Breast epithelium (tissue), 4 donors: ENCODE data around the gene SNRNP25. TPM values are rescaled to one million over a fixed set of nuclear protein-coding genes. Genes with fewer than 3 reads are reported as not detected.

Experiments used
- DNase-seq, 2 donors: peaks; one replicate each; pipeline ENCODE4 v3.0.0-alpha.2; 2019; ENCODE audit warnings: low spot score in 2 of 2
- H3K27ac ChIP-seq, 2 donors: fragments of 200-600 bp; sonication (generic) in 1 of 2; one replicate each; pipeline ENCODE4 v1.5.1; 2016 to 2019; ENCODE audit warnings: mild to moderate bottlenecking in 1 of 2
- H3K27me3 ChIP-seq, 2 donors: fragments of 200-600 bp; sonication (generic) in 1 of 2; one replicate each; pipeline versions ENCODE4 v1.5.1 to v1.6.0; 2017 to 2019; ENCODE audit warnings: control low read depth in 1 of 2, mild to moderate bottlenecking in 1 of 2
- H3K36me3 ChIP-seq: fragments of 200-600 bp; one replicate; pipeline ENCODE4 v1.5.1; 2019
- H3K4me1 ChIP-seq, 2 donors: fragments of 200-600 bp; sonication (generic); one replicate each; pipeline ENCODE4 v1.5.1; 2016 to 2019; ENCODE audit warnings: control low read depth in 1 of 2
- H3K4me3 ChIP-seq, 3 donors: fragments of 200-600 bp; sonication (generic); 1 replicate in 2 of 3; 2 replicates in 1 of 3; pipeline ENCODE4 v1.5.1; 2016 to 2019; ENCODE audit warnings: mild to moderate bottlenecking in 3 of 3, moderate library complexity in 2 of 3
- H3K9me3 ChIP-seq, 2 donors: fragments of 200-600 bp; sonication (generic) in 1 of 2; one replicate each; pipeline ENCODE4 v1.5.1; 2016 to 2019; ENCODE audit warnings: control low read depth in 1 of 2
- POLR2A ChIP-seq: fragments of 450-650 bp; IDR thresholded peaks from one replicate; pipeline ENCODE4 v1.6.1; 2016; ENCODE audit warnings: antibody characterized with exemption, mild to moderate bottlenecking, moderate library complexity
- POLR2AphosphoS5 ChIP-seq, 3 donors: sonication (generic); formaldehyde crosslinking; IDR thresholded peaks; one replicate each; pipeline ENCODE4 v1.6.1; 2017; ENCODE audit warnings: antibody characterized with exemption in 3 of 3
- intact Hi-C: fragments of 100-400 bp; cut with DNase I; formaldehyde crosslinking; loops from one replicate; pipeline ENCODE4 v1.15.1; 2023; ENCODE audit warnings: low total_unique reads
- total RNA-seq, 3 donors: library from RNA; depleted of rRNA; stranded (reverse); fragments of >200 nt; gene quantifications; one replicate each; pipeline ENCODE4 v1.1.0, GENCODE V29; 2016
- TF ChIP-seq, protein P1 (sequence below), 3 donors: fragments of 450-650 bp; IDR thresholded peaks; one replicate each; pipeline ENCODE4 v1.5.1; 2016 to 2017; ENCODE audit warnings: antibody characterized with exemption in 3 of 3, mild to moderate bottlenecking in 3 of 3, moderate library complexity in 3 of 3

SNRNP25 gene
- total RNA-seq, 3 donors from 2014 or later = 17.4 to 23.9 (median 17.9) TPM

DNA sequence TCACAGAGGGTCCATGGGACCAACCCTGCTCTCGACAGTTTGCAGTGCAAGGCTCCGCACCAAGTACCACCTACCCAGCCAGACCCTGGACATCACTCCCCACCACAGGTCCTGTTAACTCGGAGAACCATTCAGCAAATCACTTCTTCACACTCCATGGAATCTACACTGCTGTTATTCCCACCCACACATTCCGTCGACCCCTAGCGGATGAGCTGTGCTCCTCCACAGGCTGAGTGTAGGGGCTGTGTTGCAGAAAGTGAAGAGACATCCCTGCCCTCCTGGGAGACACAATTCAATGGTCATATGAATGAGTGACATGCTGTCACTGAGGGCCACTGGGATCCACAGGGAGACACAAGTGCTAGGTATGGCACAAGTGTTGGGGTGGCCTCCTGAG, 51.9 kb downstream of the SNRNP25 start:
- peaks cover 11 to 19% of the 10 kb centered on the region in 2 donors for H3K4me1 ChIP-seq
- intact Hi-C loops = loop anchor here (5.0 kb wide), 1 partner anchor 257 kb away; no protein-coding TSS in a partner anchor
- no peak overlapping the region for H3K4me3 ChIP-seq
- H3K27me3 ChIP-seq = no peaks in the 10 kb centered on the region
- H3K36me3 ChIP-seq = no peaks in the 10 kb centered on the region
- no peak for DNase-seq
- no peak for TF ChIP-seq POLR2A
- no peak for TF ChIP-seq POLR2AphosphoS5 (IDR thresholded peaks at IDR 0.05)
- TF ChIP-seq, protein P1, sequence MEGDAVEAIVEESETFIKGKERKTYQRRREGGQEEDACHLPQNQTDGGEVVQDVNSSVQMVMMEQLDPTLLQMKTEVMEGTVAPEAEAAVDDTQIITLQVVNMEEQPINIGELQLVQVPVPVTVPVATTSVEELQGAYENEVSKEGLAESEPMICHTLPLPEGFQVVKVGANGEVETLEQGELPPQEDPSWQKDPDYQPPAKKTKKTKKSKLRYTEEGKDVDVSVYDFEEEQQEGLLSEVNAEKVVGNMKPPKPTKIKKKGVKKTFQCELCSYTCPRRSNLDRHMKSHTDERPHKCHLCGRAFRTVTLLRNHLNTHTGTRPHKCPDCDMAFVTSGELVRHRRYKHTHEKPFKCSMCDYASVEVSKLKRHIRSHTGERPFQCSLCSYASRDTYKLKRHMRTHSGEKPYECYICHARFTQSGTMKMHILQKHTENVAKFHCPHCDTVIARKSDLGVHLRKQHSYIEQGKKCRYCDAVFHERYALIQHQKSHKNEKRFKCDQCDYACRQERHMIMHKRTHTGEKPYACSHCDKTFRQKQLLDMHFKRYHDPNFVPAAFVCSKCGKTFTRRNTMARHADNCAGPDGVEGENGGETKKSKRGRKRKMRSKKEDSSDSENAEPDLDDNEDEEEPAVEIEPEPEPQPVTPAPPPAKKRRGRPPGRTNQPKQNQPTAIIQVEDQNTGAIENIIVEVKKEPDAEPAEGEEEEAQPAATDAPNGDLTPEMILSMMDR (IDR thresholded peaks at IDR 0.05) = no peak
- no peaks in the 10 kb centered on the region for H3K9me3 ChIP-seq
- H3K27ac ChIP-seq = no peak overlapping the region

DNA sequence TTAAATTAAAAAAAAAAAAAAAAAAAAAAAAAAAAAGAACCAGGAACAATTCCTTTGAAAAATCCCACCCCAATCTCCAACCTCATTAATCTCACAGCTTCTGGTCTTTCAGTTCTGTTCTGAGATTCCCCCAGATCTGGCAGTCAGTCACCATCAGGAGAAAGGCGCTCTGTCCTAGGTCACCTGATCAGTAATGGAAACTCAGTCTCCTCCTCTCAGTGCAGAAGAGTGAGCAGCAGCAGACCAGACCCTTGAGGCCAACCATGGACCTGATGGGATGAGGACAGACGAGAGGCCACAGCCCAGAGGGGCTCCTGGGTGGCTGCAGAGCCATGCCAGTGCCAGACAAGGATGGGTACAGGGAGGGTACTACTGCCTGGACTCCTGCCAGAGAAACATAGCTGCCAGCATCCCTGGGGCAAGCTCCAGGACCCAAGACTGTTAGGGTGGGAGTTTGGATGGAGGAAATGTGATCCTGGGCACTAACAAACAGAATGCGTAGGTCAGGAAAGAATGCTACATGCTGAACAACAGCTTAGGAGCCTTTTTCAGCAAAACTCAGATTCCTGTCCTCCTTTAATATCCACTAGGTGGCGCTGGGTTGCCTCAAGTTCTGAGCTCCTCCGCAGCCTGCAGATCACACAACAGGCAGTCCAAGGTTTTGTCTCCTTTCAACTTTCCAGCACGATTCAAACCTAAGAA, 53.1 kb downstream of the SNRNP25 start:
- Histone ChIP-seq H3K36me3 (no peaks in the 10 kb centered on the region), H3K4me3 (no peak overlapping the region), H3K4me1 (peaks cover 11 to 12% of the 10 kb centered on the region in 2 donors), H3K27ac (no peak overlapping the region), H3K9me3 (no peaks in the 10 kb centered on the region), H3K27me3 (no peaks in the 10 kb centered on the region)
- intact Hi-C loops = loop anchor here (5.0 kb wide), 1 partner anchor 256 kb away; no protein-coding TSS in a partner anchor
- TF ChIP-seq POLR2A (no peak), POLR2AphosphoS5 (IDR thresholded peaks at IDR 0.05) (no peak)
- TF ChIP-seq, protein P1 (IDR thresholded peaks at IDR 0.05) = peak; percentile 38 to 80 (median 74)
- DNase-seq = no peak

Other genes starting within 250 kb of the SNRNP25 start
- 1 to 10 TPM; 3.8 to 6.9 (median 6.6) TPM for gene POLR3K, start 220 bp upstream of the SNRNP25 start, total RNA-seq
- 10 to 100 TPM; 29.0 to 43.3 (median 42.6) TPM for gene RHBDF1, start 18.8 kb downstream of the SNRNP25 start, total RNA-seq
- 100 to 1,000 TPM in 1 of 3 donors, 10 to 100 TPM in 2; 86.9 to 112 (median 89.1) TPM for gene MPG, start 24.4 kb downstream of the SNRNP25 start, total RNA-seq
- 10 to 100 TPM; 14.2 to 23.4 (median 22.3) TPM for gene NPRL3, start 84.8 kb downstream of the SNRNP25 start, total RNA-seq
- not detected for gene HBZ, start 98.8 kb downstream of the SNRNP25 start, total RNA-seq
- gene HBM, start 112.2 kb downstream of the SNRNP25 start, total RNA-seq = 1 to 10 TPM in 1 of 3 donors, not detected in 2; 1.3 TPM
- 10 to 100 TPM; 46.4 to 83.6 (median 52.2) TPM for gene HBA2, start 119.0 kb downstream of the SNRNP25 start, total RNA-seq
- gene HBA1, start 122.9 kb downstream of the SNRNP25 start, total RNA-seq = 10 to 100 TPM in 2 of 3 donors, 1 to 10 TPM in 1; 5.6 to 15.2 (median 10.4) TPM
- not detected for gene HBQ1, start 126.6 kb downstream of the SNRNP25 start, total RNA-seq
- gene LUC7L, start 175.6 kb downstream of the SNRNP25 start, total RNA-seq = 100 to 1,000 TPM in 2 of 3 donors, 10 to 100 TPM in 1; 60.6 to 135 (median 107) TPM
- 10 to 100 TPM; 40.6 to 69.3 (median 44.1) TPM for gene FAM234A, start 181.0 kb downstream of the SNRNP25 start, total RNA-seq
- 1 to 10 TPM; 3.1 to 7.5 (median 5.9) TPM for gene RGS11, start 222.1 kb downstream of the SNRNP25 start, total RNA-seq
- 1 to 10 TPM in 2 of 3 donors, under 1 TPM in 1; 0.80 to 2.3 (median 1.6) TPM for gene ARHGDIG, start 226.8 kb downstream of the SNRNP25 start, total RNA-seq
- gene PDIA2, start 229.3 kb downstream of the SNRNP25 start, total RNA-seq = not detected